ENCODE data around the gene HIVEP3.

- TF ChIP-seq EZH2phosphoT487 (IDR thresholded peaks at IDR 0.05; ENCODE audit: low read depth, severe bottlenecking, unreplicated experiment) (no peak), CTCF (IDR thresholded peaks at IDR 0.05; ENCODE audit: poor library complexity) (no peak), EZH2 (IDR thresholded peaks at IDR 0.05; ENCODE audit: borderline replicate concordance) (no peak)
Measured at GRCh38 chr1:41580520-41581172, 338.1 kb downstream of the HIVEP3 start.
